KMS-11 (cell line): ENCODE data around the gene NELL1.
"Not testable (repeated sequence)": the region's sequence is repeated elsewhere in the genome, so short reads cannot be mapped to it uniquely, and the experiment has no call there.

Experiments
- H2AFZ ChIP-seq: fragments of 200-600 bp; sonication (generic); 2 replicates; pipeline ENCODE4 v1.6.1; 2016; ENCODE audit warnings: antibody characterized with exemption, mixed run types, low read depth
- H3K27ac ChIP-seq: fragments of 200-600 bp; sonication (generic); 2 replicates; pipeline ENCODE4 v1.6.1; 2016; ENCODE audit warnings: mild to moderate bottlenecking, mixed run types
- H3K27me3 ChIP-seq: fragments of 200-600 bp; sonication (generic); 2 replicates; pipeline ENCODE4 v1.6.1; 2017; ENCODE audit warnings: mild to moderate bottlenecking, low read depth, mixed run types, moderate library complexity; ENCODE audit not compliant: insufficient read depth
- H3K36me3 ChIP-seq: fragments of 200-600 bp; sonication (generic); 2 replicates; pipeline ENCODE4 v1.6.1; 2017; ENCODE audit warnings: mild to moderate bottlenecking, mixed run types; ENCODE audit not compliant: insufficient read depth
- H3K4me1 ChIP-seq: fragments of 200-600 bp; sonication (generic); 2 replicates; pipeline ENCODE4 v1.6.1; 2016; ENCODE audit warnings: mild to moderate bottlenecking, low read depth, mixed run types; ENCODE audit not compliant: poor library complexity, severe bottlenecking
- H3K4me2 ChIP-seq: fragments of 200-600 bp; sonication (generic); 2 replicates; pipeline ENCODE4 v1.7.0; 2016; ENCODE audit warnings: mild to moderate bottlenecking, mixed run types
- H3K4me3 ChIP-seq: fragments of 200-600 bp; sonication (generic); IDR thresholded peaks from 2 replicates; pipeline ENCODE4 v1.6.1; 2017; ENCODE audit warnings: low read depth, low read length, mixed read lengths; ENCODE audit not compliant: insufficient read depth
- H3K79me2 ChIP-seq: fragments of 200-600 bp; sonication (generic); 2 replicates; pipeline ENCODE4 v1.6.1; 2016; ENCODE audit warnings: low read depth, mixed run types; ENCODE audit not compliant: insufficient read depth
- H3K9ac ChIP-seq: fragments of 200-600 bp; sonication (generic); 2 replicates; pipeline ENCODE4 v1.6.1; 2016; ENCODE audit warnings: mild to moderate bottlenecking, mixed run types
- H4K20me1 ChIP-seq: fragments of 200-600 bp; sonication (generic); 2 replicates; pipeline ENCODE4 v1.6.1; 2016; ENCODE audit warnings: mild to moderate bottlenecking, mixed run types; ENCODE audit not compliant: insufficient read depth
- TF ChIP-seq, protein P1 (sequence below): fragments of 200-600 bp; sonication (generic); conservative IDR thresholded peaks from 2 replicates; pipeline ENCODE4 v1.6.1; 2017; ENCODE audit warnings: low read depth, mild to moderate bottlenecking, antibody characterized with exemption, low read length, moderate library complexity, mixed read lengths

Gene NELL1

DNA sequence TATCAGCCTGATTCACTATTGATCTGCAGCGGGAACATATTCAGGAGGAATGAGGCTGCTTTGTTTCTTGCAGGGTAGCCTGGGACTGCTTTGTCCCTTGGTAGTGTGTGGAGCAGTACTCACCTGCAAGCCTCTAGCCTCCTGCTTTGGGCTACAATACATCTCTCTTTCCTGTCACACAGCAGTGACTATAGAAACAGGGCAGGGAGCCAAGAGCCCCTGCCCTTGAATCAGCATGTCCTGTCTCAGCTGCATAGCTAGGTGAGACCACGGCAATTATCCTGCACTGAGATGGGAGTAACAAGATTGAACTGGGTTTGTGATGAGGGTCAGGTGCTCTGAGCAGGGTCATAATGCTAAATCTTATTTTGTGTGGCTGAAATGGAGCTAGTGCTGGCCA, 191.9 kb downstream of the NELL1 start:
- no peaks in the 10 kb centered on the region for H3K36me3 ChIP-seq
- H3K4me3 ChIP-seq = no peak overlapping the region
- H4K20me1 ChIP-seq = no peaks in the 10 kb centered on the region

DNA sequence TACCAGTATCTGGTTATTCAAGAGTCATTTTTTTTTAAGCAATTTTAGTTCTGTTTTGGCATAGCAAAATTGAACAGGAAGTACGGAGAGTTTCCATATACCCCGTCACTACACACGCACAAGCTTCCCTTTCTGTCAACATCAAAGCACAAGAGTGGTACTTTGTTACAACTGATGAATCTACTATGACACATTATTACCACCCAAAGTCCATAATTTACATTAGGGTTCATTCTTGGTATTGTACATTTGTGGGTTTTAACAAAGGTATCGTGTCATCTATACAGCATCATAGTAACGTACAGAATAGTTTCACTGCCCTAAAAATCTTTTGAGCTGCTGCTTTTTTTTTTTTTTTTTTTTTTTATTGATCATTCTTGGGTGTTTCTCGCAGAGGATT, 192.9 kb downstream of the NELL1 start:
- not testable (repeated sequence) for H3K4me1 ChIP-seq, H3K27ac ChIP-seq, H3K27me3 ChIP-seq, H3K79me2 ChIP-seq, H3K36me3 ChIP-seq, H3K4me3 ChIP-seq, H2AFZ ChIP-seq, H3K4me2 ChIP-seq, H3K9ac ChIP-seq, H4K20me1 ChIP-seq

More for the DNA sequence above, 191.9 kb downstream of the NELL1 start:
- Histone ChIP-seq H3K4me2 (no peak overlapping the region), H2AFZ (no peak overlapping the region), H3K27ac (no peak overlapping the region), H3K79me2 (no peaks in the 10 kb centered on the region), H3K4me1 (no peaks in the 10 kb centered on the region), H3K9ac (no peak overlapping the region), H3K27me3 (no peaks in the 10 kb centered on the region)
- TF ChIP-seq, protein P1, sequence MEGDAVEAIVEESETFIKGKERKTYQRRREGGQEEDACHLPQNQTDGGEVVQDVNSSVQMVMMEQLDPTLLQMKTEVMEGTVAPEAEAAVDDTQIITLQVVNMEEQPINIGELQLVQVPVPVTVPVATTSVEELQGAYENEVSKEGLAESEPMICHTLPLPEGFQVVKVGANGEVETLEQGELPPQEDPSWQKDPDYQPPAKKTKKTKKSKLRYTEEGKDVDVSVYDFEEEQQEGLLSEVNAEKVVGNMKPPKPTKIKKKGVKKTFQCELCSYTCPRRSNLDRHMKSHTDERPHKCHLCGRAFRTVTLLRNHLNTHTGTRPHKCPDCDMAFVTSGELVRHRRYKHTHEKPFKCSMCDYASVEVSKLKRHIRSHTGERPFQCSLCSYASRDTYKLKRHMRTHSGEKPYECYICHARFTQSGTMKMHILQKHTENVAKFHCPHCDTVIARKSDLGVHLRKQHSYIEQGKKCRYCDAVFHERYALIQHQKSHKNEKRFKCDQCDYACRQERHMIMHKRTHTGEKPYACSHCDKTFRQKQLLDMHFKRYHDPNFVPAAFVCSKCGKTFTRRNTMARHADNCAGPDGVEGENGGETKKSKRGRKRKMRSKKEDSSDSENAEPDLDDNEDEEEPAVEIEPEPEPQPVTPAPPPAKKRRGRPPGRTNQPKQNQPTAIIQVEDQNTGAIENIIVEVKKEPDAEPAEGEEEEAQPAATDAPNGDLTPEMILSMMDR = no peak

DNA sequence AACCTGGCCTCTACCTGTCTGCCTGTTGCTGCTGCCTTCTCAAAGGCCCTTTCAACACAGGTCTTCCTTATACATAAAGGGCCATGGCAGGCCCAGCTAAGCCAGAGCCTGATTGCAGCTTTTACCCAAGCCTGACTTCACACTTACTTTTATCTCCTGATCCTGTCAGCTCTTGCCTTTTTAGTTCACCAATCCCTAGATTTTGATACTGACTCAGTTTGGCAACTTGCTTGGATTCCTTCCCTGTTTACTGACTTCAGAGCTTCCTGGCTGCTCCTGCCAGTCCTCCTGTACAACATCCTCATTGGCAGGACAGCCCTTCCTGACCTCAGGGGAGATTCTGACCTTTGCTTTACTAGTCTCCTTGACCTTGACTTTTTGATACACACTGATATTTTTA, 195.2 kb downstream of the NELL1 start:
- no peak overlapping the region for H2AFZ ChIP-seq
- H3K9ac ChIP-seq = no peak overlapping the region
- H3K79me2 ChIP-seq = no peaks in the 10 kb centered on the region
- H3K36me3 ChIP-seq = no peaks in the 10 kb centered on the region
- H3K27ac ChIP-seq = no peak overlapping the region
- no peaks in the 10 kb centered on the region for H3K4me1 ChIP-seq
- no peak overlapping the region for H3K4me2 ChIP-seq
- TF ChIP-seq, protein P1 = no peak
- no peaks in the 10 kb centered on the region for H3K27me3 ChIP-seq
- no peak overlapping the region for H3K4me3 ChIP-seq
- H4K20me1 ChIP-seq = no peaks in the 10 kb centered on the region

DNA sequence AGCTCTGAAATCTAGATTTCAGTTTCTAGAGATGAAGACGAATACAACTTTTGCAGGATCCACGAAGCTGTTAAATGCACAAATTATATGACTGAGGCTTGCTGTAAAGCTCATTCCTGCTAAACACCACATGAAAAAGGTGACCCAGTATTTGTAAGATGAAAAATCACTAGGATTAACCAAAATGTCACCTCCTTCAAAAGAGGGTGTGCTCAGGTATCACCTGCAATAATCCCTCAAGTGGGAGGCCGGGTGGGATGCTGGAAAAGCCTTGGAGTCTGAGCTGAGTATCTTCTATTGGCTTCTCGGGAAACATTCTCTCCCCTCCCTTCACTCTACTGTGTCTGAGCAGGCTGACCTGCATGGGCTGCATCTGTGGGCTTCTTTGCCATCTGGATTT, 195.8 kb downstream of the NELL1 start:
- no peaks in the 10 kb centered on the region for H3K27me3 ChIP-seq
- H3K9ac ChIP-seq = no peak overlapping the region
- TF ChIP-seq, protein P1 = no peak
- no peak overlapping the region for H3K27ac ChIP-seq
- H3K79me2 ChIP-seq = no peaks in the 10 kb centered on the region
- no peak overlapping the region for H3K4me3 ChIP-seq
- H3K4me1 ChIP-seq = no peaks in the 10 kb centered on the region
- H3K4me2 ChIP-seq = no peak overlapping the region
- H4K20me1 ChIP-seq = no peaks in the 10 kb centered on the region
- H2AFZ ChIP-seq = no peak overlapping the region
- H3K36me3 ChIP-seq = no peaks in the 10 kb centered on the region

DNA sequence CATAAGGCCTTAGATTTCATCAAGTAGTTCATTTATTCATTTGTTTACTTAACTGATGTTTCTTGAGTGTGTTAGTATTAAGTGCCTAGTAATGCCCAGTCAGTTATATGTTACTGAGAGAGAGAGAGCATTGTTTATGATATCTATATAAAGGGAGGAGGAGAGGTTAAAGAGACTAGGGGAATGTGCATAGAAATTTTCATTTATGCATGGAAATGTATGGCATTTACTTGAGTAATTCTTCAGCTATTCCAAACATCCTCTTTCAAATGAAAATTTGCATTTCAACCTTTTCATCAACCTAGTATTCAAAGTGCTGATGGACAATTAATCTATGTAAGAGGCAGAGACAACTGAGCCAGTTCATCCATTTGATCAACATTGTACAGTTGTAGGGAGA, 199.7 kb downstream of the NELL1 start:
- H3K4me2 ChIP-seq = no peak overlapping the region
- no peaks in the 10 kb centered on the region for H3K4me1 ChIP-seq
- H3K27me3 ChIP-seq = no peaks in the 10 kb centered on the region
- no peak overlapping the region for H3K9ac ChIP-seq
- TF ChIP-seq, protein P1 = no peak
- no peaks in the 10 kb centered on the region for H4K20me1 ChIP-seq
- H3K27ac ChIP-seq = no peak overlapping the region
- no peaks in the 10 kb centered on the region for H3K79me2 ChIP-seq
- no peaks in the 10 kb centered on the region for H3K36me3 ChIP-seq
- no peak overlapping the region for H3K4me3 ChIP-seq
- H2AFZ ChIP-seq = no peak overlapping the region
